ENCODE results near the gene KCNQ1. TPM values are rescaled to one million over a fixed set of nuclear protein-coding genes. Genes with fewer than 3 reads are reported as not detected.

Gene KCNQ1
- total and polyA plus RNA-seq, 9 of the 15 experiments (the other 6 are each of a cell fraction or from before 2014, with no cell fraction given), result 0.44 TPM; not detected in 8

- TF ChIP-seq TGIF2 (CRISPR knock-in tag; IDR thresholded peaks at IDR 0.05) (no peak), ZNF79 (CRISPR knock-in tag; IDR thresholded peaks at IDR 0.05; ENCODE audit: low read depth) (no peak), HMBOX1 (IDR thresholded peaks at IDR 0.05) (no peak), TAF15 (IDR thresholded peaks at IDR 0.05; ENCODE audit: low read depth, low read length) (no peak), TEAD4 (IDR thresholded peaks at IDR 0.05; ENCODE audit: low read length) (no peak), TEAD4 (CRISPR knock-in tag; IDR thresholded peaks at IDR 0.05; ENCODE audit: borderline replicate concordance) (no peak)
Observed at GRCh38 chr11:2625183-2625582, 180.4 kb downstream of the KCNQ1 start (continued).

DNA sequence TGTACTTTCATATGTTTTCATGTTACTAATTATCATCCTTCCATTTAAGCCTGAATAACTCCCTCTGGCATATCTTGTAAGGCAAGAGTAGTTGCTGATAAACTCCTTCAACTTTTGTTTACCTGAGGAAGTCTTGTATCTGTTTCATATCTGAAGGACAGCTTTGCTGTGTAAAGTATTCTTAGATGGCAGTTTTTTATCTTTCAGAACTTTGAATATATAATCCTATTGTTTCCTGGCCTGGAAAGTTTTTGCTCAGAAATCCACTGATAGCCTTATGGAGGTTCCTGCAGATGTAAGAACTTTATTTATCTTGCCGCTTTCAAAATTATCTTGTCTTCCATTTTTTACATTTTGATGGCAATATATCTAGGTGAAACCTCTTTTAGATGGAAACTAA lies 185.9 kb downstream of the KCNQ1 start:
- no peaks in the 10 kb centered on the region for H3K36me3 ChIP-seq (ENCODE audit: control insufficient read depth, insufficient read depth, low read length)
- H3K4me1 ChIP-seq (replicated peaks in 1 of 2; ENCODE audit: control insufficient read depth in 2 of 2, insufficient read depth in 2 of 2, low read length in 2 of 2), result no peaks in the 10 kb centered on the region
- H3K9me3 ChIP-seq (replicated peaks; ENCODE audit: control insufficient read depth, insufficient read depth, low read depth, low read length), result peaks cover 8% of the 10 kb centered on the region
- FAIRE-seq, result no peak
- ATAC-seq, result no peak
- no peaks in the 10 kb centered on the region for H3K9me1 ChIP-seq (ENCODE audit: control insufficient read depth, insufficient read depth, low read length)
- POLR2A ChIA-PET, result no interaction called here
- intact Hi-C loops (cut with micrococcal nuclease) (no loop called here), in situ Hi-C loops (cut with MboI) (no loop called here)
- no peak overlapping the region for H3K27ac ChIP-seq (ENCODE audit: extremely low read depth, low read depth, low read length)
- DNase-seq (ENCODE audit: extremely low read depth in 1 of 4, low spot score in 3 of 4), result no peak
- no peaks in the 10 kb centered on the region for H3K27me3 ChIP-seq (ENCODE audit: control insufficient read depth in 2 of 2, insufficient read depth in 2 of 2, low read length in 2 of 2)
- no peak overlapping the region for H3K9ac ChIP-seq (ENCODE audit: insufficient read depth in 1 of 2, low read depth in 2 of 2, low read length in 2 of 2)
- H3K79me2 ChIP-seq (ENCODE audit: control insufficient read depth, insufficient read depth, low read length), result no peaks in the 10 kb centered on the region
- 16% methylated on average over 1 of the region's 1 CpG for WGBS (ENCODE audit: insufficient coverage, low coverage, missing lambda C conversion rate)
- CTCF ChIA-PET (ENCODE audit: low intra/inter-chr PET ratio), result no interaction called here
- H3K4me2 ChIP-seq (ENCODE audit: insufficient read depth, low read length), result no peak overlapping the region
- no peak overlapping the region for H2AFZ ChIP-seq (ENCODE audit: low read depth, low read length)
- H4K20me1 ChIP-seq (replicated peaks; ENCODE audit: control insufficient read depth, insufficient read depth, low read length), result no peaks in the 10 kb centered on the region
- no TSS peak for BruUV-seq (replicated peaks)
- TF ChIP-seq ERF (CRISPR knock-in tag; IDR thresholded peaks at IDR 0.05), result no peak
- TF ChIP-seq BACH1 (tag; IDR thresholded peaks at IDR 0.05), result no peak
- TF ChIP-seq ELF2 (CRISPR knock-in tag; IDR thresholded peaks at IDR 0.05), result no peak
- no peak for TF ChIP-seq TCFL5 (CRISPR knock-in tag; conservative IDR thresholded peaks at IDR 0.05)
- TF ChIP-seq SMAD2 (IDR thresholded peaks at IDR 0.05; ENCODE audit: low read depth, low read length), result no peak
- no peak for TF ChIP-seq ZNF57 (CRISPR knock-in tag; IDR thresholded peaks at IDR 0.05)
- no peak for TF ChIP-seq ZNF134 (CRISPR knock-in tag; conservative IDR thresholded peaks at IDR 0.05)
- no peak for TF ChIP-seq ZNF232 (CRISPR knock-in tag; IDR thresholded peaks at IDR 0.05)
- H3K4me3 ChIP-seq, result no peak overlapping the region
